GM11168 (cell line): ENCODE data around the gene ATF3.

Experiments
- in situ Hi-C: fragments of 300-500 bp; cut with MboI; formaldehyde crosslinking; loops from one replicate; pipeline ENCODE4 v1.12.0; 2022; ENCODE audit warnings: low sequenced_read_pairs; ENCODE audit not compliant: unreplicated experiment

ATF3 gene

GRCh38 chr1:212647004-212647403 is 38.4 kb downstream of the ATF3 start:
- in situ Hi-C loops: no loop called here

- in situ Hi-C loops: no loop called here
Measured at GRCh38 chr1:212648431-212648830, 39.9 kb downstream of the ATF3 start.

- in situ Hi-C loops: no loop called here
Measured at GRCh38 chr1:212649020-212649419, 40.5 kb downstream of the ATF3 start.

- in situ Hi-C loops: loop anchor here (25.0 kb wide), 1 partner anchor 112 kb away; no protein-coding TSS in a partner anchor
Measured at GRCh38 chr1:212650228-212650627, 41.7 kb downstream of the ATF3 start.

GRCh38 chr1:212651521-212651920 is 43.0 kb downstream of the ATF3 start:
- in situ Hi-C loops: loop anchor here (25.0 kb wide), 1 partner anchor 111 kb away; no protein-coding TSS in a partner anchor

GRCh38 chr1:212651977-212652376 is 43.4 kb downstream of the ATF3 start:
- in situ Hi-C loops: loop anchor here (25.0 kb wide), 1 partner anchor 110 kb away; no protein-coding TSS in a partner anchor

- in situ Hi-C loops: loop anchor here (25.0 kb wide), 1 partner anchor 110 kb away; no protein-coding TSS in a partner anchor
Measured at GRCh38 chr1:212652609-212653008, 44.0 kb downstream of the ATF3 start.

GRCh38 chr1:212655668-212656440 is 47.3 kb downstream of the ATF3 start:
- in situ Hi-C loops: loop anchor here (25.0 kb wide), 1 partner anchor 106 kb away; no protein-coding TSS in a partner anchor

- in situ Hi-C loops: loop anchor here (25.0 kb wide), 1 partner anchor 106 kb away; no protein-coding TSS in a partner anchor
Measured at GRCh38 chr1:212656730-212657129, 48.2 kb downstream of the ATF3 start.

- in situ Hi-C loops: loop anchor here (25.0 kb wide), 1 partner anchor 104 kb away; no protein-coding TSS in a partner anchor
Measured at GRCh38 chr1:212658250-212658649, 49.7 kb downstream of the ATF3 start.

- in situ Hi-C loops: loop anchor here (25.0 kb wide), 1 partner anchor 98 kb away; no protein-coding TSS in a partner anchor
Measured at GRCh38 chr1:212664409-212665199, 56.0 kb downstream of the ATF3 start.

GRCh38 chr1:212665241-212666115 is 56.9 kb downstream of the ATF3 start:
- in situ Hi-C loops: loop anchor here (25.0 kb wide), 1 partner anchor 97 kb away; no protein-coding TSS in a partner anchor

- in situ Hi-C loops: loop anchor here (25.0 kb wide), 1 partner anchor 96 kb away; no protein-coding TSS in a partner anchor
Measured at GRCh38 chr1:212666116-212666775, 57.7 kb downstream of the ATF3 start.

- in situ Hi-C loops: loop anchor here (25.0 kb wide), 1 partner anchor 95 kb away; no protein-coding TSS in a partner anchor
Measured at GRCh38 chr1:212667223-212668139, 58.9 kb downstream of the ATF3 start.

GRCh38 chr1:212668477-212668876 is 59.9 kb downstream of the ATF3 start:
- in situ Hi-C loops: loop anchor here (25.0 kb wide), 1 partner anchor 94 kb away; no protein-coding TSS in a partner anchor

- in situ Hi-C loops: loop anchor here (25.0 kb wide), 1 partner anchor 93 kb away; no protein-coding TSS in a partner anchor
Measured at GRCh38 chr1:212669102-212669501, 60.5 kb downstream of the ATF3 start.

- in situ Hi-C loops: loop anchor here (25.0 kb wide), 1 partner anchor 93 kb away; no protein-coding TSS in a partner anchor
Measured at GRCh38 chr1:212669600-212669999, 61.0 kb downstream of the ATF3 start.

GRCh38 chr1:212670301-212670700 is 61.7 kb downstream of the ATF3 start:
- in situ Hi-C loops: loop anchor here (25.0 kb wide), 1 partner anchor 92 kb away; no protein-coding TSS in a partner anchor
